ENCODE measurements around the gene CRTC1.
"Not testable (repeated sequence)": the region's sequence is repeated elsewhere in the genome, so short reads cannot be mapped to it uniquely, and the experiment has no call there.

The CRTC1 gene

DNA sequence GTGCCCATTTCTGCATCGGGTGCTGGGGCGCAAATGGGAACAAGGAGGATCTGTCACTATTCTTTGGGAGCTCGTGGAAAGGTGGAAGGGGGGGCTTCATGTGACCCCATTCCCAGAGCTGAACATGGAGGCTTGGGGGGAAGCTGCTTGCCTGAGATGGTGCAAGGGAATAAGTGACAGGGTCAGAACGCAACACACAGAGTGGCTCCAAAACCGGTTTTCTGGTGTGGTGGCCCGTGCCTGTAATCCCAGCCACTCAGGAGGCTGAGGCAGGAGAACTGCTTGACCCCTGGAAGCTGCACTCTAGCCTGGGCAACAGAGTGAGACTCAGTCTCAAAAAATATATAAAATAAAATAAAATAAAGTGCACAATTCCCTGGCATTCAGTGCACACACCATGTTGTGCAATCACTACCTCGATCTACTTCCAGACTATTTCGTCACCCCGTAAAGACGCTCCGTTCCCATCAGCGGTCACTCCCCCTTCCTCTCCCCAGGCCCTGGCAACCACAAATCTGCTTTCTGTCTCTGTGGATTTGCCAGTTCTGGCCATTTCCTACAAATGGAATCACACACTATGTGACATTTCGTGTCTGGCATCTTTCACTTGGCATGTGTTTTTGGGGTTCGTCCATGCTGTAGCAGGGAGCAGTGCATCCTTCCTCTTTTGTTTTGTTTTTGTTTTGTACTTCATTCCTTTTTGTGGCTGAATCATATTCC, 125.8 kb downstream of the CRTC1 start:
- DNase-seq, result peak; percentile 56

DNA sequence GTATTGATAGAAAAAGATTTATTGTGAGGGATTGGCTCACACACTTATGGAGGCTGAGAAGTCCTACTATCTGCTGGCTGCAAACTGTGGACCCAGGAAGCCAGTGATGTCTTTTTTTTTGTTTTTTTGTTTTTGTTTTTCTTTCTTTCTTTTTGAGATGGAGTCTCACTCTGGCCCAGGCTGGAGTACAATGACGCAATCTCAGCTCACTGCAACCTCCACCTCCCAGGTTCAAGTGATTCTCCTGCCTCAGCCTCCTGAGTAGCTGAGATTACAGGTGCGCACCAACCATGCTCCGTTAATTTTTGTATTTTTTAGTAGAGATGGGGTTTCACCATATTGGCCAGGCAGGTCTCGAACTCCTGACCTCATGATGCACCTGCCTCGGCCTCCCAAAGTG, 128.2 kb downstream of the CRTC1 start:
- not testable (repeated sequence) for DNase-seq

DNA sequence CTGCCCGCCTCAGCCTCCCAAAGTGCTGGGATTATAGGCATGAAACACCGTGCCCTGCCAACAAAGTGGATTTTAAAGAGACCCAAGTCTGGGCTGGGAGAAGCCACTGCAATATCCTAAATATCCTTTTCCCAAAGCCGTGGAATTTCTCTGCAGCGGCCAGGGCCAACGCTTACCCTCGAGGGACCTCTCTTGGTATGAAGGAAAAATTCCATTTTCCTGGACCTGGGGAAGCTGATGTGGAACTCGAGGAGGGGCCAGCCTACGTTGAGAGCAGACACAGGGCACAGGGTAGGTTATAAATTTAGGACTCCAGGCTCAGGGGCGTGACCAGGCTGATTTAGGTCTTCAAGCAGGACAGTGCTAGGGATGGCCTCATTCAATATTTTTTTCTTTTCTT, 130.6 kb downstream of the CRTC1 start:
- DNase-seq, result peak; percentile 36

DNA sequence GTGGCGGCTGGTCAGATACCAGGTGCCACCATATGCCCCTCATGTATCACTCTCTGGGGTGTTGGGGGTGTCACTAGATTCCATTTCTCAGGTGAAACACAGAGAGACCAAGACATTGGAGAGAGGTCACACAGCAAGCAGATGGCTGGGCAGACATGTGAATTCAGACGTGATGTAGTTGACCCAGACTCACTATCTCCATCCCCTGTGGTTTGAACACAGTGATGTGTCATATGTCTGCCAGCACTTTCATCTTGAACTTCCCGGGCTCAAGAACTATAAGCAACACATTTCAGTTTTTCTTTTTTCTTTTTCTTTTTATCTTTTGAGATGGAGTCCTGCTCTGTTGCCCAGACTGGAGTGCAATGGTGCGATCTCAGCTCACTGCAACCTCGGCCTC, 132.2 kb downstream of the CRTC1 start:
- DNase-seq, result no peak

DNA sequence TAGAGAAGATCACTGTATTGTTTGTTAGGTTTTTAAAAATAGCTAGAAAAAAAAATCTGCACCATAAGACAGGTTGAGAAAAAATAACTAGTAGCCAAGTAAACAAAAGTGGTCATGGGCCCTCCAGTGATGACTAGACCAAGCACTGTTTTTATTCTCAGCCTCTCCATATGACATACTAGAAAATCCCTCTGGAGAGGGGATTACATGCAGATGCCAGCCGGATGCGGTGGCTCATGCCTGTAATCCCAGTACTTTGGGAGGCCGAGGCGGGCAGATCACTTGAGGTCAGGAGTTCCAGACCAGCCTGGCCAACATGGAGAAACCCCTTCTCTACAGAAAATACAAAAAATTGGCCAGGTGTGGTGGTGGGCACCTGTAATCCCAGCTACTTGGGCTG, 133.2 kb downstream of the CRTC1 start:
- DNase-seq, result not testable (repeated sequence)

DNA sequence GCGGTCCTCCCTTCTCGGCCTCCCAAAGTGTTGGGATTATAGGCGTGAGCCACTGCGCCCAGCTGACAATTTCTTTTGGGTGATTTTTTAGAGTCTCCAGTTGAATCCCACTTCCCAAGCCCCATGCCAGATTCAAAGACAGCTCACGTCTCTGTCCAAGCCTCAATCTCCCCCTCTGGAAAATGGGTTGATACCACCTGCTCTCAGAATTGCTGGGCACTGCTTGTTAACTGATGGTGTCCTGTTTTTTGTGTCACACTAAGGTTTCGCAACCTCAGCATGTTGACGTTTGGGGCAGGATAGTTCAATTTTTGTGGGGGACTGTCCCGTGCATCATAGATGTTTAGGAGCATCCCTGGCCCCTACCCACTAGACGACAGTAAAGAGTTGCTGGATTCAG, 134.1 kb downstream of the CRTC1 start:
- no peak for DNase-seq

DNA sequence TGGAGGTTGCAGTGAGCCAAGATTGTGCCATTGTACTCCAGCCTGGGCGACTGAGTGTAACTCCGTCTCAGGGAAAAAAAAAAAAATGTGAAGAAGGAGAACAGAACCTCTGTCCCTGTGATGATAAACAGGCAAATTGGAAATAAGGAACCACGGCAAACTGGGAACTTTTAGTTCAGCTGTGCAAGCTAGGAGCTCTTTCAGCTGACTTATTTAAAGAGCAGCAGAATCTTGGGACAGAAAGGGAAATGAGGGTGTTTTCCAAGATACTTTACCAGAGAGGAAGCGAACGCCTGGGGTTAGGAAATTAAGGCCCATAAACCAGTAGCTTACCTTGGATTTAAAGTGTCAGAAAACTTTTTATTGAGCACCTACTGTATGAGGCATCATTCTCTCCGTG, 145.3 kb downstream of the CRTC1 start:
- DNase-seq, result no peak

DNA sequence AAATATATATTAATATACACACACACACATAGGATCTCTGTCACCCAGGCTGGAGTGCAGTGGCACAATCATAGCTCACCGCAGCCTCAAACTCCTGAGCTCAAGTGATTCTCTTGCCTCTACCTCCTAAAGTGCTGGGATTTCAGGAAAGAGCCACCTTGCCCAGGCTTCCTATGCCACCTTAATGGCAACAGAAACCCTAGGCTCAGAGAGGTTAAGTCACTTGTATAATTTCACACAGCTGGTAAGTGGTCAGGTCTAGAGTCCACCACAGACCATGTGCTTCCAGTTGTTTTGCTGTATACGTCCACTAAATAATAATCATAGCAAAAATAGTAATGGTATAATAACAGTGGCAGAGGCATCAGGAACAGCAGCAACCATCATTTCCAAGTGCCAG, 147.0 kb downstream of the CRTC1 start:
- DNase-seq, result no peak

DNA sequence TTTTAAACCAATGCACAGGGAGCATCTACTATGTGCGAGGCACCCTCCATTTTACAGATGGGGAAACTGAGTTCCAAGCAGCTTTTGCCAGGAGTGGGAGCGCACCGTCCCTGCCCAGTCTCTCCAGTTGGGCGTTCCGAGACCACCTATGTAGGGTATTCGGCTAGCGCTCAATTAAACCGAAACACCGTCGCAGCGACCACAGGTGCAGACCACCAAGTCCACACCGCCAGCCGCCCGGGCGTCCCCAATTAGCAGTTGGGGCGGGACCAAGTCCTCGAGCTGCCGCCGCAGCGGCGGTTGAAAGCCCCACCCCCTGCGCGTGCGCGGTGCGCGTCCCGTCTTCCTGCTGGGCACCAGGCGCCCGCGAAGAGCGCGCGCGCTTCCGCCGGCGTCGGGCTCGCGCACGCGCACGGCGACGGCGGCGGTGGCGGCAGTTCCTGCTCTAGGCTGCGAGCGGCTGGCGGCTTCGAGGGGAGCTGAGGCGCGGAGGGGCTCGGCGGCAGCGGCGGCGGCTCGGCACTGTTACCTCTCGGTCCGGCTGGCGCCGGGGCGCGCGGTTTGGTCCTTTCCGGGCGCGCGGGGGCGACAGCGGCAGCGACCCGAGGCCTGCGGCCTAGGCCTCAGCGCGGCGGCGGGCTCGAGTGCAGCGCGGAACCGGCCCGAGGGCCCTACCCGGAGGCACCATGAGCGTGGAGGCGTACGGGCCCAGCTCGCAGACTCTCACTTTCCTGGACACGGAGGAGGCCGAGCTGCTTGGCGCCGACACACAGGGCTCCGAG, 148.2 kb downstream of the CRTC1 start, which contains the start of gene UPF1:
Gene UPF1 (plus strand): TSS at position 436 of the 782 bp plus-strand sequence. CDS start 251 bp downstream, at position 687.
- peak; percentile 92 for DNase-seq
